A673 (cell line): ENCODE results near the gene FAM13A. TPM values are rescaled to one million over a fixed set of nuclear protein-coding genes. Genes with fewer than 3 reads are reported as not detected.

Experiments
- BruUV-seq: library from RNA; stranded (reverse); fragments of 400-500 nt; replicated peaks from 2 replicates; lab custom pipeline; 2021; lab: Mats Ljungman, UMichigan
- CTCF ChIA-PET: fragments of 300-600 bp; sonication (Branson Sonifier 250); formaldehyde crosslinking; loops from one replicate; lab custom pipeline; 2022; ENCODE audit warnings: antibody characterized with exemption; lab: Charles Lee
- POLR2A ChIA-PET: fragments of 300-600 bp; sonication (Branson Sonifier 250); formaldehyde crosslinking; loops from one replicate; lab custom pipeline; 2022; ENCODE audit warnings: antibody characterized with exemption; ENCODE audit not compliant: low non-redundant PET; lab: Charles Lee
- DNase-seq: peaks from one replicate; pipeline ENCODE4 v3.0.0-alpha.2; 2015; ENCODE audit warnings: low spot score
- H3K27ac ChIP-seq: fragments of 200-600 bp; sonication (generic); 2 replicates; pipeline ENCODE4 v1.5.1; 2016; ENCODE audit warnings: mixed run types, low read depth, mild to moderate bottlenecking, mixed read lengths, antibody characterized with exemption, low read length; ENCODE audit not compliant: poor library complexity, severe bottlenecking
- H3K27me3 ChIP-seq: fragments of 200-600 bp; sonication (generic); replicated peaks from 2 replicates; pipeline ENCODE4 v1.6.1; 2017; ENCODE audit warnings: mixed run types, low read depth, mild to moderate bottlenecking, mixed read lengths, antibody characterized with exemption, low read length; ENCODE audit not compliant: insufficient read depth, poor library complexity
- H3K36me3 ChIP-seq: fragments of 200-600 bp; sonication (generic); 2 replicates; pipeline ENCODE4 v1.6.1; 2016; ENCODE audit warnings: mixed run types, mild to moderate bottlenecking, mixed read lengths, antibody characterized with exemption, low read length; ENCODE audit not compliant: insufficient read depth, poor library complexity, severe bottlenecking
- H3K4me1 ChIP-seq: fragments of 200-600 bp; sonication (generic); 2 replicates; pipeline ENCODE4 v1.6.1; 2017; ENCODE audit warnings: mixed run types, mild to moderate bottlenecking, mixed read lengths, antibody characterized with exemption, low read length; ENCODE audit not compliant: insufficient read depth, poor library complexity, severe bottlenecking
- H3K4me3 ChIP-seq: fragments of 200-600 bp; sonication (generic); 2 replicates; pipeline ENCODE4 v1.5.1; 2016; ENCODE audit warnings: low read depth, mixed run types, mild to moderate bottlenecking, mixed read lengths, low read length; ENCODE audit not compliant: poor library complexity, severe bottlenecking
- H3K9me3 ChIP-seq: fragments of 200-600 bp; sonication (generic); 2 replicates; pipeline ENCODE4 v1.6.1; 2016; ENCODE audit warnings: mixed run types, low read depth, mild to moderate bottlenecking, mixed read lengths, antibody characterized with exemption, low read length; ENCODE audit not compliant: poor library complexity, severe bottlenecking
- EZH2 ChIP-seq: fragments of 200-600 bp; sonication (generic); IDR thresholded peaks from 2 replicates; pipeline ENCODE4 v1.6.1; 2017; ENCODE audit warnings: borderline replicate concordance, low read depth, mild to moderate bottlenecking, mixed read lengths, antibody characterized with exemption, low read length; ENCODE audit not compliant: poor library complexity, severe bottlenecking
- intact Hi-C: fragments of 100-400 bp; cut with micrococcal nuclease; formaldehyde crosslinking; loops from one replicate; pipeline ENCODE4 v1.10.0; 2022; ENCODE audit not compliant: unreplicated experiment
- total RNA-seq: library from RNA; stranded (reverse); gene quantifications from 2 replicates; pipeline ENCODE4 v1.2.3, GENCODE V29; 2021
- TF ChIP-seq, protein P1 (sequence below): fragments of 300-800, 200-600 bp; sonication (generic); conservative IDR thresholded peaks from 2 replicates; pipeline ENCODE4 v1.5.1; 2017; ENCODE audit warnings: low read depth, mild to moderate bottlenecking, antibody characterized with exemption, low read length, moderate library complexity, mixed read lengths

Gene FAM13A
- total RNA-seq, 1 experiment from 2014 or later: 15.5 TPM

DNA sequence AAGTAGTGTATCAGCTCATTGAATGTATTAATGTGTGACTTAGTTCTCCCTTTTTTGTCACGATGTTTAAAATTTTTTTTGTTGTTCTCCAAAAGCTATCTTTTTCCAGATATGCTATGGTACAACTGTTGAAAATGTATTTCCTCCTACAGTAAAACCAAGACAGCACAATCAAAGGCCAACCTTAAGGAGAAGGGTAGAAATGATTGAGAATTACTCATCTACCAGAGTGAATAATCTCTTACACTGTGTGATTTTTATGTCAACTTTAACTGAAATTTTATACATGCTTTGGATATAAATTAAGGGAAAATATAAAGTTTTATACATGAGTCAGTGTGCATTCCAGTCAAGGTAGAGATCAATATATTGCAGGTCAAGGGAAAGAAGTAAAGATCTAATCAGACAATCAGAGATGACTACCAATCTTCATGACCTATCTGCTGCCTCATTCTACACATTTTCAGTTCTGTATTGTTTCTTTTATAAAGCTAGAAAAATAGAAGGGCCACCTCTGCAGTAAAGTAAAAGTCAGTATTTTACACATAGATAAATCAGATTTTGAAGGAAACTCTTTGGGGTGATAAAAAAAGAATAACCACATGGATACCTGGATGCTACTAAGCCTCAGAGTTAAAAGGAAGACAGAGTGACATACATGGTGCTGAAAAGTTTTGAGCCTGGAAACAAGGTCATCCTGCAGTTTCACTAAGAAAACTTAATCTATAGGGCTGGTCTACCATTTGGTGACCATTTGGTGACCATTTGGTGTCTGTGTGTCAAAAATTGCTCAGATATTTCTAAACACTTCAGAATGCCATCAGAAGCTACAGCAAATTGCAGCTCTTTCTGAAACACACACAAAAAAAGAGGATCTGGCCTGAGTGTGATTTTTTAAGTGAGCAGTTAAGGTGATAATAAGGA is 1.6 kb downstream of the FAM13A start:
- POLR2A ChIA-PET: no interaction called here
- CTCF ChIA-PET: no interaction called here
- no peaks in the 10 kb centered on the region for H3K9me3 ChIP-seq
- TF ChIP-seq, protein P1, sequence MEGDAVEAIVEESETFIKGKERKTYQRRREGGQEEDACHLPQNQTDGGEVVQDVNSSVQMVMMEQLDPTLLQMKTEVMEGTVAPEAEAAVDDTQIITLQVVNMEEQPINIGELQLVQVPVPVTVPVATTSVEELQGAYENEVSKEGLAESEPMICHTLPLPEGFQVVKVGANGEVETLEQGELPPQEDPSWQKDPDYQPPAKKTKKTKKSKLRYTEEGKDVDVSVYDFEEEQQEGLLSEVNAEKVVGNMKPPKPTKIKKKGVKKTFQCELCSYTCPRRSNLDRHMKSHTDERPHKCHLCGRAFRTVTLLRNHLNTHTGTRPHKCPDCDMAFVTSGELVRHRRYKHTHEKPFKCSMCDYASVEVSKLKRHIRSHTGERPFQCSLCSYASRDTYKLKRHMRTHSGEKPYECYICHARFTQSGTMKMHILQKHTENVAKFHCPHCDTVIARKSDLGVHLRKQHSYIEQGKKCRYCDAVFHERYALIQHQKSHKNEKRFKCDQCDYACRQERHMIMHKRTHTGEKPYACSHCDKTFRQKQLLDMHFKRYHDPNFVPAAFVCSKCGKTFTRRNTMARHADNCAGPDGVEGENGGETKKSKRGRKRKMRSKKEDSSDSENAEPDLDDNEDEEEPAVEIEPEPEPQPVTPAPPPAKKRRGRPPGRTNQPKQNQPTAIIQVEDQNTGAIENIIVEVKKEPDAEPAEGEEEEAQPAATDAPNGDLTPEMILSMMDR: no peak
- TF ChIP-seq EZH2: no peak
- H3K27me3 ChIP-seq: no peaks in the 10 kb centered on the region
- peak overlapping the region; percentile 44 for H3K4me3 ChIP-seq
- H3K27ac ChIP-seq: peak overlapping the region; percentile 16
- intact Hi-C loops: no loop called here
- H3K4me1 ChIP-seq: peaks cover 6% of the 10 kb centered on the region
- no peak for DNase-seq
- BruUV-seq: no TSS peak
- no peaks in the 10 kb centered on the region for H3K36me3 ChIP-seq

DNA sequence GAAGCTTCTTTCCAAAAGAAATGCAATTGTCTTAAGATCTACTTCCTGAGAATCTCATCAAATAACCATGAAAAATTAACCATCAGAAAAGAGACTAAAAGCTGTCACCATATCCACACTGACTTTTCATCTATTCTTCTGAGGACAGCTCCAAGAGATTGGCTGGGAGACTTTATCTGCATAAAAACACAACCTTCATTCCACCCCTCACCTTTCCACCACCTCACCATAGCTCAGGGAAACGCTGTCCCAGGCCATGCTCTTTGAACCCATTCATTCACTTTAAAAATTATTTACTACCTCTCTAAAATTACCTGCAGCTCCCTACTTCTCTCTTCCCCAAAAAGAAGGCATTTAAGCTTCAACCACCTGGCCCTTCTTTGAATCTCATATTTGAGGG is 2.4 kb downstream of the FAM13A start:
- BruUV-seq: no TSS peak
- no peaks in the 10 kb centered on the region for H3K27me3 ChIP-seq

DNA sequence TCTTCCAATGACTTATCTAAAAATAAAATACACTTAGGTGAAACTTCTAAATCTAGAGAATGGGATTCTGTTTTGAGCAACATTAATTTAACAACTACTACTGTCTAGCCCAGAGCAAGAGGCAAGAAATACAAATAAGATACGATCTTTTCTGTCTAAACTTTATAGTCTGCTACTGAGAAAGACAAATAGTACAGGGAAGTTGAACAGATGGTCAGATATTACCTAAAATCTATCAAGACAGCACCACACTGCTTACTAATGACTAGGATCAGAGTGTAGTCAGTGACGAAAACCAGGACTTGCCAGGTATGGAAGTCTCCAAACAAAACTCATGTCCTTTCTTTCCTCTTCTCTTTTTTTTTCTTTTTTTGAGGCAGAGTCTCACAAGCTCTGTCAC is 7.1 kb downstream of the FAM13A start:
- intact Hi-C loops: no loop called here
- H3K36me3 ChIP-seq: no peaks in the 10 kb centered on the region
- H3K27ac ChIP-seq: no peak overlapping the region
- BruUV-seq: no TSS peak
- TF ChIP-seq, protein P1: no peak
- no peak for TF ChIP-seq EZH2
- no peaks in the 10 kb centered on the region for H3K9me3 ChIP-seq
- CTCF ChIA-PET: no interaction called here
- no peak for DNase-seq
- POLR2A ChIA-PET: no interaction called here
- no peak overlapping the region for H3K4me3 ChIP-seq
- H3K4me1 ChIP-seq: peaks cover 6% of the 10 kb centered on the region
- no peaks in the 10 kb centered on the region for H3K27me3 ChIP-seq

More for the DNA sequence above, 2.4 kb downstream of the FAM13A start:
- Histone ChIP-seq H3K4me1 (peaks cover 6% of the 10 kb centered on the region), H3K9me3 (no peaks in the 10 kb centered on the region), H3K4me3 (peak overlapping the region; percentile 44), H3K27ac (no peak overlapping the region), H3K36me3 (no peaks in the 10 kb centered on the region)
- POLR2A ChIA-PET: no interaction called here
- CTCF ChIA-PET: no interaction called here
- DNase-seq: peak; percentile 12
- intact Hi-C loops: no loop called here
- TF ChIP-seq, protein P1: no peak
- no peak for TF ChIP-seq EZH2
